ENCODE measurements around the gene SLC22A14.
"Not testable (repeated sequence)": the region's sequence is repeated elsewhere in the genome, so short reads cannot be mapped to it uniquely, and the experiment has no call there.

Gene SLC22A14

DNA sequence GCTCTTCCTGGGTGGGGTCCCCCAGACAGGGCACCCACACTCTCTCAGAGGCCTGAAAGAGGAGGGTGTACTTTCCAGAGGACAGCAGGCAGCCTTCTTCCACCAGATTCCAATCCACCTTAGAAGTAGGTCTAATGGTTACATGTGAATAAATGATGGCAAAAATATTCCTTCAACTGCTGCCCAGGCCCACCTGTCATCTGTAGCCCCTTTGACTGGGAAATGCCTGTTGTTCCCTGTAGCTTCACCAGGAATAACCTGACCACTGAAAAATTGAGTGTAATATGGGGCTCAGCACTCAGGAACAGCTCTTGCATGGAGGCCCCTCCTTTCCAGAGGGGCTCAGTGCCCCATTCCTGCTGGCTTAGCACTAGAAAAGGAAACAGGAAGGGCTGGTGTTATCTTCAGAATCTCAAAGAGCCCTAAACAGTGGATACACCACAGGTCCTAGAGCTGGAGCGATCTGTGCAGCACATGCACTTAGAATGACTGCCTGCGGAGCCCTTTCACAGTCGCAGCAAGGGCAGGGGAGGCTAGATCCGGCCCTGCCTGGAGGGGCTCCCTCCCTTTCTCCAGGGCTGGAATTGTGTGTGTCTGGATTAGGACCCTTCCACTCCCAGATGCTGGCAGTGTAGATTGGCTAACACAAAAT, 32.1 kb downstream of the SLC22A14 start:
- no peak for DNase-seq (ENCODE audit: low read depth)

- no peak for DNase-seq (ENCODE audit: low read depth)
Observed at GRCh38 chr3:38314764-38315487, 32.8 kb downstream of the SLC22A14 start.

DNA sequence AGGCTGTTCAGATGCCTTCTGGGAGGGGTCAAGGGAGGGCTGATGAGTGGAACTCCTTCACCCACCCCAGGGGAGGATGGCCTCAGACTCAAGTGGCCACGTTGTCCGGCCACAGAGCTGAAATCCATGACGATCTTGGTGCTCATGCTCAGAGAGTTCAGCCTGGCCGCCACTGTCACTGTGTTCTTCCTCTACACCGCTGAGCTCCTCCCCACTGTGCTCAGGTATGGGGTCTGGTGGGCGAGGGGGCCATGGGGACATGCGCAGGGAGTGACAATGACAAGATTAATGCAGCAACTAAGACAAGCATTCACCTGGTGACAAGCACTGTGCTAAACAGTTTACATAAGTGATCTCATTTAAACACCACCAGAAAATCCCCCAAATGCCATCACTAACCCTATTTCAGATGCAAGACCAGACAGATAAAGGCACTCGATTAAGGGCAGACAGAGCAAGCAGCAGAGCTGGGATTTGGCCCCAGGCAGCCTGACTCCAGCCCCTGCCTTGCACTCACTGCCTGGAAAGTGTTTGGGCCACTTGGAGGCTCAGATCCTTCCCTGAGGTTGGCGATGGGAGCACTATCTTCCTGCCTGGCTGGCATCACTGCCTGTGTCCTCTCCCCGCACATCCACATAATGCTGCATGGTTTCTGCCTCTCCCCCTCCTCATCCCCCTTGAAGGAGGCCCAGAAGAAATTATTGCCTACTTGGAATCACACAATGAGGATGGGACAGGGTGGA, 33.6 kb downstream of the SLC22A14 start:
- no peak for DNase-seq (ENCODE audit: low read depth)

DNA sequence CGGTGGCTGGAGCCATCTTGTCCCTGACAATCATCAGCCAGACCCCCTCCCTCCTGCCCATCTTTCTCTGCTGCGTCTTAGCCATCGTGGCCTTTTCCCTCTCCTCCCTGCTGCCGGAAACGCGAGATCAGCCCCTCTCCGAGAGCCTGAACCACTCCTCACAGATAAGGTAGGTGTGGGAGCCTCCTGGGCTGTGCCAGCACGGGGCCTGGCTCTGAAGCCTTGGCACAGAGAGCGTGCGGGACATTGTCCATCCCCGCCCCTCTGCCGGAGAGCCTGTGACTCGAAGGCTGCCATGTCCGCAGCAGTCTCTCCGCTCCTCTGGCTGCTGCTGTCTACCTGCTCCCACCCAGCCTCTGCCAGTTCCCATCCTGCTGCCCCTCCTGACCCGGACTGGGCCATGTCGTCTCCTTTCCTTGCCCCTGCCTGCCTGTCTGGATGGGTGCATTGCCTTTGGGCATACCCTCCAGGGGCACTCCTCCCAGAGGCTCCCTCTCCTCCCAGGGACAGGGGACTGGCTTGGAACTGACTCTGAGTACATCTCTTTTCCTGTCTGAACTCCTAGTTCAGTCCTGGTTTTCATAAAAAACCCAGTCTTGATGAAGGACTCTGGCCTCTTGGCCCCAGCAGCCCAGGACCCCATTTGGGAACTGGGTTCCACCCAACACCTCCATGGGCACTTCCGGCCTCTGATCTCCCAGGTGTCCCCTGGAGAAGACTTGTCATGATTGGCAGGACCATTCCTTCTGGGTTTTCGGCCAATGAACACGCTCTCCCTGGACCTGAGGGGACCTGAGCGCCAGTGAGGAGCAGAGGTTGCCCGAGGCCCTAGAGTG, 34.5 kb downstream of the SLC22A14 start:
- no peak for DNase-seq (ENCODE audit: low read depth)

DNA sequence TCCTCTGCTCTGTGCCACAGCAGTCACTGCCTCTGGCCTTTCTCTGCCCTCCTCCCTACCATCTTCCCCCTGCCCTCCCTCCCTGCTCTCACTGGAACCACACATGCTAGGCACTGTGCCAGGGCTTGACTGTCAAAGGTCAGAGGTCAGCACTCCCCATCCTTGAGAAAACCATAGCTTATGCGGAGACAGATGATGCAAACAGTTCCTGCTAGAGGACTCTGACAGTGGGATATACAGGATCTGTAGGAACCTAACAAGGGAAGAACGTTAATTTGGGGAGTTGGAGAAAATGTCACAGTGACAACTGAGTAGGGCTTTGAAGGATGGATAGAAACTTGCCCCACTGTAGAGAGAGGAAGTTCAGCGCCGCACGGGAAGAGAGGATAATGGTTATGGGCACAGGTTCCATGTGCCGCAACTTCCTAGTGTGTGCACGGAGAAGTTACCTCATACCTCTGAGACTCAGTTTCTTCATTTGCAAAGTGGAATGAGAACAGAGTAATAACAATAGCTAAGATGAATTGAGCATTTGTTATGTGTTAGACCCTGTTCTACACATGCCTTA, 35.2 kb downstream of the SLC22A14 start:
- DNase-seq (ENCODE audit: low read depth) = no peak

- DNase-seq (ENCODE audit: low read depth) = no peak
Observed at GRCh38 chr3:38318766-38319671, 36.9 kb downstream of the SLC22A14 start.

GRCh38 chr3:38320638-38321037, 38.5 kb downstream of the SLC22A14 start:
- DNase-seq (ENCODE audit: low read depth) = not testable (repeated sequence)

GRCh38 chr3:38323060-38323459, 41.0 kb downstream of the SLC22A14 start:
- DNase-seq (ENCODE audit: low read depth) = no peak

- no peak for DNase-seq (ENCODE audit: low read depth)
Observed at GRCh38 chr3:38325256-38325655, 43.2 kb downstream of the SLC22A14 start.

DNA sequence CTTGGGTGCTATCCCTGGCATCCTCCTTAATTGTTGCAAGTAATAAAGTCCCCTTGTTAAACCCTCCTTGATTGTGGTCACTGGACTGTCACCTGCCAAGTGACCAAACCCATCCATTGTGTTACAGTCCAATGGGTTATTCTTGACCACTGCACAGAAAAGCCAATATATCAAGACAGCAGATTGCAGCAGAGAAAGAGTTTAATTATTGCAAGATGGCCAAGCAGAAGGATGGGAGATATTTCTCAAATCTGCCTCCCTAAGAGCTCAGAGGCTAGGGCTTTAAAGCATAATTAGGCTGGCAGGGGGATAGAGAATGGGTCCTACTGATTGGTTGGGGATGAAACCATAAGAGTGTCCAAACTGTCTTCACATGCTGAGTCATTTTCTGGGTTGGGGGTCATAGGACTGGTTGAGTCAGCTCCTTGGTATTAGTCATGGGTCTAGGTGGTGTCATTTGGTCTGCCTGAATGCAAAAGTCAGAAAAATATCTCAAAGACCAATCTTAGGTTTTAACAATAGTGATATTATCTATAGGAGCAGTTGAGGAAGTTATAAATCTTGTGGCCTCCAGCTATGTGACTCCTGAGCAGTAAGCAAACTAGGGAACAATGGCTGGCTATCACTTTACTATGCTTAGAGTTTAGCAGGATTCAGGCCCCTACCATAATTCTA, 45.4 kb downstream of the SLC22A14 start:
- peak; percentile 15 for DNase-seq (ENCODE audit: low read depth)

GRCh38 chr3:38331257-38332022, 49.3 kb downstream of the SLC22A14 start:
- no peak for DNase-seq (ENCODE audit: low read depth)

DNA sequence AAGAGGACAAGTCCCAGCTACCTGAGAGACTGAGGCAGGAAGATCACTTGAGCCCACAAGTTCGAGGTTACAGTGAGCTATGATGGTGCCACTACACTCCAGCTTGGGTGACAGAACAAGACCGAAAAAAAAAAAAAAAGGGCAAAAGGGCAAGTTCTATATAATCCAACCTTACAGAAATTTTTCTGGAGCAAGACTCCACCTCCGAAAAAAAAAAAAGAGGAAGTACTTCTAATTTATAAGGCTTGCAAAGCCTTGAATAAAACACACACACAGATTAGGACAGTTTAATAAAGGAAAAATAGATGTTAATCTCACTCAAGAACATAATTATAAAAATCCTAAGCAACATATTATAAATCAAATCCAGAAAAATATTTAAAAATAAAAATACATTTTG, 50.1 kb downstream of the SLC22A14 start:
- DNase-seq (ENCODE audit: low read depth) = no peak

DNA sequence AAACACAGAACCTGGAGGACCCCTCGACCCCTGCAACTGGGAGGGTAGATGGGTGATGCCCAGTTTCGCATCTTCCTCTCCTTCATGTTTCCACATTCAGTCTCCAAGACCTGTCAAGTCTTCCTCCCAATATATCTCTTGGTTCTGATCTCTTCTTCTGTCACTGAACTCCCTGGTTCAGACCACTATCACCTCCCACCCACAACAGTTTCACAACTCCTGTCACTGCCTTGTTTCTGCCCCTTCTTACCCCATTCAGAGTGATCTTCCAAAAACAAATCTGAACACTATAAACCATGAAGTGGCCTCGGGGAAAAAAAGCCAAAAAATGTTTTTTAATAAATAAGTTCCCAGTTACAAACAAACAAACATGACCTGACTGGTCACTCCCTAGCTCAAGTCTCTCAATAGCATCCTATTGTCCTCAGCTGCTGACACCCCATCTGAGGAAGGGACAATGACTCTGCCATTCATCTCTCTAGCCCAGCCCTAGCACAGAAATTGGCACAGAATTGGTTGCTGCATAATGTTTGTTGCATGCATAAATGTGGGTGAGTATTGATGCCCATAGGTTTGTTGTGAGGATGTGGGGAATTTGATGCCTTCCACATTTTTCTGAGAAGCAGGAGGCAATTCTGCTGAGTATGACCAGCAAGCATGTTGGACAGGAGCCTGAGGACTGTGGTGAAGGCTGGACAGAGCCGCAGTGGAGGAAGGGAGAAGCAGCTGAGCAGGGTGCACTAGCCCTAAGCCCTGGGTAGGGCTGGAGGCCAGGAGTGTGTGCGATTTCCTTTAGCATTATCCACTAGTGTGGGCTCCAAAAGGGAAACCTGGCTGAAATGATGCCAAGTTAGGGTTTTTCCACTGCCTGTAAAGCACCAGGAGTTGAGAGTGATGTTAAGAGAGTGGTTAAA, 52.3 kb downstream of the SLC22A14 start:
- peak; percentile 78 for DNase-seq (ENCODE audit: low read depth)

- DNase-seq (ENCODE audit: low read depth) = no peak
Observed at GRCh38 chr3:38335263-38335662, 53.2 kb downstream of the SLC22A14 start.

DNA sequence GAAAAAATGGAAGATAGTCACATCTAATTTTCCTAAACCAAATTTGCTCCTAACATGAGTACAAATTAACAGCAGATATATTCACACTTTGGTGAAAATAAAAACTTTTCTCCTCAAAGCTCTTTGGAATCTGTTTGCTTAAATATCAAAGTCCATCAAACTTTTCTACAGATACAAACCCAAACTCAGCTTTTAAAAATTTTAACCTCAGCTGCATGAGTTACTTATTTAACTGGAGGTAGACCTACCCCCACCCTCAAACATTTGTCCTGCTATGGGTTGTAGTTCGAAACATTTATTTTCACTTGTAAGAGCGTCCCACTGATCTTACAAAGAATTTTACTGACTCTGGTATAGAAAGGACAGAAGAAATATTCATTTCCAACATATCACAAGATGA, 55.6 kb downstream of the SLC22A14 start:
- no peak for DNase-seq (ENCODE audit: low read depth)

DNA sequence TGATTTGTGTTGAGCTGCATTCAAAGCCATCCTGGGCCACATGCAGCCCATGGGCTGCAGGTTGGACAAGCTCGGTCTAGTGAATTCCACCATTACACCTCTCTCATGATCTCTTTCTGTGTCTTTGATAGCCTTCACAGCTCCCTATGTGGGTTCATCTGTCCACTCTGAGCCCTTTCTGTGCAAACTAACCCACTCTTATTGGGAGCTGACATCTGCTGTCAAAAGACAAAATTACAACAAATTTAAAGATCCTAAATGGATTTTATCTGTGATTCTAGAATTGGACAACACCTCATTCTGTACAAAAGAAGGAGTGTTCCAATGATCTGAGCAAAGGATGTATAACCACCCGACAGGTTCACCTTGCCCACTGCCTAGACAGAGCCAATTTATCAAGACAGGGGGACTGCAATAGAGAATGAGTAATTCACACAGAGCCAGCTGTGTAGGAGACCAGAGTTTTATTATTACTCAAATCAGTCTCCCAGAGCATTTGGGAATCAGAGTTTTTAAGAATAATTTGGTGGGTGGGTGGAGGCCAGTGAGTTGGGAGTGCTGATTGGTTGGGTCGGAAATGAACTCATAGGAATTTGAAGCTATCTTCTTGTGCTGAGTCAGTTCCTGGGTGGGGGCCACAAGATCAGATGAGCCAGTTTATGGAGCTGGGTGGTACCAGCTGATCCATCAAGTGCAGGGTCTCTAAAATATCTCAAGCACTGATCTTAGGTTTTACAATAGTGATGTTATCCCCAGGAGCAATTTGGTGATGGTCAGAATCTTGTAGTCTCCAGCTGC, 61.9 kb downstream of the SLC22A14 start:
- no peak for DNase-seq (ENCODE audit: low read depth)

DNA sequence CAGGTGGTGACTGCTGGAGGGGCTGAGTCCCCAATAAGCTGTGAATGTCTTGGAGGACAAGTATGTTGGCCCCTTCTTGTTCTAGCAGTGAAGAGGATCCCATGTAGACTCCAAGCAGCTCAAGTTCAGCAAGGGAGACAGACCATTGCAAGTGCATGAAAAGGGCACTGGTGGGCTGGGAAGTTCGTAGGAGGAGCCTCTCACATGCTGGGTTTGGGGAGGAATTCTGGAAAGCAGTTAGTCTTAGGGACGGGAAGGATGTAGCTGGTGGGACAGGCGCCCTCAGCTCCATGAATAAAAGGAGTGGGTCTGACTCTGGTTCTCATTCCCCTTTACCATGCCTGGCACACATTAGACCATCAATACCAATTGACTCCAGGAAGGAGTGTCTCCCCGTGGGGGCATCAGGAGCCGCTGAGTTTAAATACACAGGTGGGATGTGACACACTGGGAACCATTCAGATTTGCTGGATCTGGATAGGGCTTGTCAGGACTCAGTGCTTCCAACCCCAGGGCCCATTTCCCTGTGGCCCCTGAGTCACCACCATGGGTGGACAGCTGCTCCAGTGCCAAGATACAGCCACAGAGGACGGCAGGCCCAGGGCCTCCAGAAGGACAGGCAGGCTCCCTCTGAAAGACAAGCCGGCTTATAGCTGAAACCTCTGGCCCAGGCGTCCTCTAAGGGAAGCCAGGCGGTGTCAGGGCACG, 63.9 kb downstream of the SLC22A14 start:
- no peak for DNase-seq (ENCODE audit: low read depth)

Measured in GM04504 (cell line).